Fibroblast of lung (primary cell): ENCODE data around the gene DHX16. TPM values are rescaled to one million over a fixed set of nuclear protein-coding genes. Genes with fewer than 3 reads are reported as not detected.

Experiments
- DNase-seq, 2 donors: peaks; one replicate each; pipeline versions ENCODE4 v3.0.0 to v3.0.0-alpha.2; 2010; ENCODE audit warnings: low read depth in 2 of 2
- H2AFZ ChIP-seq: 2 replicates; pipeline ENCODE4 v1.5.1; 2012; ENCODE audit warnings: low read length, control low read depth, inconsistent platforms
- H3K27ac ChIP-seq: 2 replicates; pipeline ENCODE4 v1.5.1; 2011; ENCODE audit warnings: low read length, control low read depth; ENCODE audit not compliant: insufficient read depth
- H3K27me3 ChIP-seq: 2 replicates; pipeline ENCODE4 v1.5.1; 2011; ENCODE audit warnings: mild to moderate bottlenecking, low read length; ENCODE audit not compliant: control insufficient read depth, insufficient read depth
- H3K36me3 ChIP-seq: 2 replicates; pipeline ENCODE4 v1.5.1; 2011; ENCODE audit warnings: low read length; ENCODE audit not compliant: control insufficient read depth, insufficient read depth
- H3K4me1 ChIP-seq: 2 replicates; pipeline ENCODE4 v1.5.1; 2011; ENCODE audit warnings: low read length; ENCODE audit not compliant: control insufficient read depth, insufficient read depth; ENCODE audit errors: extremely low read depth
- H3K4me2 ChIP-seq: 2 replicates; pipeline ENCODE4 v1.5.1; 2011; ENCODE audit warnings: low read length, control low read depth; ENCODE audit not compliant: insufficient read depth; ENCODE audit errors: extremely low read depth
- H3K4me3 ChIP-seq, 4 experiments: fragments of 200-600 bp in 1 of 4; sonication (generic) in 1 of 4; replicated peaks in 1 of 4; 2 replicates each; pipeline ENCODE4 v1.5.1; 2011 to 2016; ENCODE audit warnings: low read length in 4 of 4, low read depth in 3 of 4, mild to moderate bottlenecking in 3 of 4, control low read depth in 2 of 4, inconsistent platforms in 1 of 4, mixed read lengths in 1 of 4; ENCODE audit not compliant: insufficient read depth in 1 of 4; ENCODE audit errors: control extremely low read depth in 1 of 4
- H3K79me2 ChIP-seq: 2 replicates; pipeline ENCODE4 v1.5.1; 2012; ENCODE audit warnings: mild to moderate bottlenecking, low read length, inconsistent platforms; ENCODE audit not compliant: control insufficient read depth, insufficient read depth
- H3K9ac ChIP-seq: 2 replicates; pipeline ENCODE4 v1.5.1; 2011; ENCODE audit warnings: mild to moderate bottlenecking, low read length, control low read depth; ENCODE audit not compliant: insufficient read depth
- H3K9me3 ChIP-seq: 2 replicates; pipeline ENCODE4 v1.5.1; 2012; ENCODE audit warnings: low read depth, low read length; ENCODE audit not compliant: control insufficient read depth, insufficient read depth
- H4K20me1 ChIP-seq: 2 replicates; pipeline ENCODE4 v1.5.1; 2011; ENCODE audit warnings: low read length; ENCODE audit not compliant: control insufficient read depth, insufficient read depth; ENCODE audit errors: extremely low read depth
- EZH2 ChIP-seq: IDR thresholded peaks from 2 replicates; pipeline ENCODE4 v1.5.1; 2012; ENCODE audit warnings: low read length, control low read depth, mild to moderate bottlenecking; ENCODE audit errors: missing control alignments
- polyA plus RNA-seq, 2 donors: library from polyadenylated mRNA; depleted of rRNA in 1 of 2; stranded (reverse) in 1 of 2; unstranded in 1 of 2; fragments of >200 nt; gene quantifications; 2 replicates each; pipeline ENCODE4 v1.2.1, GENCODE V29; 2011 to 2012; ENCODE audit warnings: missing spikeins in 1 of 2
- total RNA-seq: library from RNA; depleted of rRNA; stranded (reverse); fragments of >200 nt; gene quantifications from 2 replicates; pipeline ENCODE4 v1.2.1, GENCODE V29; 2014
- TF ChIP-seq, protein P1 (sequence below), 2 donors: IDR thresholded peaks in 1 of 2; conservative IDR thresholded peaks in 1 of 2; 1 replicate in 1 of 2; 2 replicates in 1 of 2; pipeline ENCODE4 v1.5.1; 2011 to 2012; ENCODE audit warnings: low read length in 2 of 2, control low read depth in 1 of 2, inconsistent platforms in 1 of 2, low read depth in 1 of 2, mild to moderate bottlenecking in 1 of 2

DHX16 gene
- total and polyA plus RNA-seq, 2 donors (not counting 1 experiment from before 2014, with no cell fraction given) = 22.5 to 34.8 TPM

DNA sequence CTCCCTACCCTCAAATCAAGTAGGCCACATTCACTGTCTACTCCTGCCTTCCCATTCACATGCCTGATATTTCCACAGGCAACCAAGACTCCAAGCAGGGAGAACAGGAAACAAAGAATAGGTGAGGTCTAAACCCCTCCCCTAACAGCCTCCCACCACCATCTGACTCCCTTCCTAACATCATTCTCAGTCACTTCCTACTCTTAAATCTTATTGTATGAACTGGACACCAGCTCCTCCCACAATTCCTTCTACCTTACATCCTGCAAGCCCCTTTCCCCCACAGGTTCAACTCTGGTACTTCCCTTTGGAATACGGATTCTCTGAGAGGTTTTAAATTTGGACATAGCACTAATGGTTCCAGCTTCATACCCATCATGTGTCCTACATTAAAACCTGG lies 26.8 kb downstream of the DHX16 start:
- Histone ChIP-seq H3K27me3 (no peaks in the 10 kb centered on the region), H3K79me2 (peaks cover 11% of the 10 kb centered on the region), H2AFZ (no peak overlapping the region), H3K9ac (no peak overlapping the region), H3K36me3 (peaks cover 4% of the 10 kb centered on the region), H3K27ac (no peak overlapping the region), H4K20me1 (no peaks in the 10 kb centered on the region), H3K9me3 (no peaks in the 10 kb centered on the region), H3K4me1 (peaks cover 4% of the 10 kb centered on the region), H3K4me2 (no peak overlapping the region), H3K4me3 (no peak overlapping the region)
- TF ChIP-seq, protein P1, sequence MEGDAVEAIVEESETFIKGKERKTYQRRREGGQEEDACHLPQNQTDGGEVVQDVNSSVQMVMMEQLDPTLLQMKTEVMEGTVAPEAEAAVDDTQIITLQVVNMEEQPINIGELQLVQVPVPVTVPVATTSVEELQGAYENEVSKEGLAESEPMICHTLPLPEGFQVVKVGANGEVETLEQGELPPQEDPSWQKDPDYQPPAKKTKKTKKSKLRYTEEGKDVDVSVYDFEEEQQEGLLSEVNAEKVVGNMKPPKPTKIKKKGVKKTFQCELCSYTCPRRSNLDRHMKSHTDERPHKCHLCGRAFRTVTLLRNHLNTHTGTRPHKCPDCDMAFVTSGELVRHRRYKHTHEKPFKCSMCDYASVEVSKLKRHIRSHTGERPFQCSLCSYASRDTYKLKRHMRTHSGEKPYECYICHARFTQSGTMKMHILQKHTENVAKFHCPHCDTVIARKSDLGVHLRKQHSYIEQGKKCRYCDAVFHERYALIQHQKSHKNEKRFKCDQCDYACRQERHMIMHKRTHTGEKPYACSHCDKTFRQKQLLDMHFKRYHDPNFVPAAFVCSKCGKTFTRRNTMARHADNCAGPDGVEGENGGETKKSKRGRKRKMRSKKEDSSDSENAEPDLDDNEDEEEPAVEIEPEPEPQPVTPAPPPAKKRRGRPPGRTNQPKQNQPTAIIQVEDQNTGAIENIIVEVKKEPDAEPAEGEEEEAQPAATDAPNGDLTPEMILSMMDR (conservative IDR thresholded peaks at IDR 0.05 in 1 of 2, IDR thresholded peaks at IDR 0.05 in 1 of 2; ENCODE audit: low read depth in 1 of 2, low read length in 2 of 2) = no peak
- TF ChIP-seq EZH2 = no peak
- no peak for DNase-seq

DNA sequence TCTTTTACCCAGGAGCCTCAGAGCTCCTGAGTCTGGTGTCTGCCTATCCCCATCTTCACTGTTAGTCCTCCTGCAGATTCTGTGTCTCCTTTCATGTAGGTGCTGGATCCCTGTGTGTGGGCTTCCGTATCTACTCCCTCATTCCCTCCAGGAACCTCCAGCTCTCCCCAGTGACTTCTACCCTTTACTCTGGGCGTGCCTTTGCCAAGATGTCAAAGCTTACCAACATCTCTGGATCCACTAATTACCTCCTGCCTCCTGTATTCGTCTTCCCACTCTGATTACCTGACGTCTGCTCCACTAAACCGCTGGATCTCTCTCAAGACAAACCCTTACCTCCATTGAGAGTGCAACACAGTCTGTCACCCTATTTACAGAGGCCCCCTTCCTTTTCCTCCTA lies 28.0 kb downstream of the DHX16 start:
- Histone ChIP-seq H3K4me2 (no peak overlapping the region), H3K36me3 (peaks cover 4% of the 10 kb centered on the region), H3K27me3 (no peaks in the 10 kb centered on the region), H3K79me2 (peaks cover 11% of the 10 kb centered on the region), H3K4me3 (no peak overlapping the region), H2AFZ (no peak overlapping the region), H3K9me3 (no peaks in the 10 kb centered on the region), H3K4me1 (peaks cover 4% of the 10 kb centered on the region), H3K27ac (no peak overlapping the region), H4K20me1 (no peaks in the 10 kb centered on the region), H3K9ac (no peak overlapping the region)
- no peak for DNase-seq
- no peak for TF ChIP-seq EZH2
- TF ChIP-seq, protein P1 (conservative IDR thresholded peaks at IDR 0.05 in 1 of 2, IDR thresholded peaks at IDR 0.05 in 1 of 2; ENCODE audit: low read depth in 1 of 2, low read length in 2 of 2) = no peak

DNA sequence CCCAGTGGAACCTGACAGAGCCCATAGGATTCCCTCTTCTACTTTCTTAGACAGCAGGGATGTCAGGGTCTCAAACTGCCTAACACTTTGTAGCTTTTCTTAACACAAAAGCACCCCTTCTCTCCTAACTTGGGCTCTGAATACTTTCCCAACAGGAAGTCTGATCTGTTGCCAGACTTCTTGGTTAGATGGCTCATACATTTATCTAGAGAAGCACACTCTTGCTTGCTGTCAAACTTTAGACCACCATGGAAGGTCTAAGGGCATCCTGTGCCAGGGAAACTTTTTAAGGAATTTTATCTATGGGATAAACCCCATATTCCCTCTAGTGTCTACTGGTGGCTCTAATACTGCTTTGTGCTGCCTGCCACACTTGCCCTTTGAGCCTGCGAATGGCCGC lies 29.1 kb downstream of the DHX16 start:
- peaks cover 11% of the 10 kb centered on the region for H3K79me2 ChIP-seq
- H3K27me3 ChIP-seq = no peaks in the 10 kb centered on the region
- H3K4me2 ChIP-seq = no peak overlapping the region
- no peak overlapping the region for H2AFZ ChIP-seq
- no peak overlapping the region for H3K4me3 ChIP-seq
- H3K9me3 ChIP-seq = no peaks in the 10 kb centered on the region
- TF ChIP-seq, protein P1 (conservative IDR thresholded peaks at IDR 0.05 in 1 of 2, IDR thresholded peaks at IDR 0.05 in 1 of 2; ENCODE audit: low read depth in 1 of 2, low read length in 2 of 2) = no peak
- no peak for TF ChIP-seq EZH2
- H3K36me3 ChIP-seq = peaks cover 4% of the 10 kb centered on the region
- H3K27ac ChIP-seq = no peak overlapping the region
- no peak for DNase-seq
- no peak overlapping the region for H3K9ac ChIP-seq
- H4K20me1 ChIP-seq = no peaks in the 10 kb centered on the region
- H3K4me1 ChIP-seq = peaks cover 4% of the 10 kb centered on the region
